PC-9 (cell line): ENCODE measurements around the gene TMEM117.

Experiments used
- CTCF ChIP-seq: fragments of 200-600 bp; sonication (generic); conservative IDR thresholded peaks from 2 replicates; pipeline ENCODE4 v1.6.1; 2017; ENCODE audit warnings: mixed run types, antibody characterized with exemption, mild to moderate bottlenecking, moderate library complexity
- EZH2 ChIP-seq: fragments of 200-600 bp; sonication (generic); IDR thresholded peaks from 2 replicates; pipeline ENCODE4 v1.8.0; 2017; ENCODE audit warnings: antibody characterized with exemption, low read depth

DNA sequence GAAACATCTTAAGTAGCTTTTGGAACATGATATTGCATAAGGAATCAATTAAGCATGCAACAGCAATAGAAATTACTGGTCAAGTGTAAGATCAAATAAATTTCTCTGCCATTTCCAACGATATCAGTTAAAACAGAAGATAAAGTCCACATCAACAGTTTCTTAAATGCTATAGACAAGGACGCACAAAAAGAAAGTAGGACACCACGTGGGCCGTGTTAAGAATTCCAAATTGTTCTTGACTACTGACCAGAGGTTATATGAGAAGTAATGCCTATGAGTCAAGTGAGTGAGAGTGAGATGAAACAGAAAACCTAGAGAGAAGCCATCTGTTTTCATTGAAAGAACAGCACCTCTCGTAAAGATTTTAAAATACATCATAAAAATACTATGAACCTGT, 318.2 kb downstream of the TMEM117 start:
- no peak for TF ChIP-seq CTCF
- TF ChIP-seq EZH2, result no peak
